Hepatocyte (in vitro differentiated cells): Measurements from ENCODE around the gene DCST1.

Experiments used
- EZH2 ChIP-seq: fragments of 200-600 bp; sonication (generic); IDR thresholded peaks from 2 replicates; pipeline ENCODE4 v1.6.1; 2016; ENCODE audit warnings: antibody characterized with exemption, mild to moderate bottlenecking, borderline replicate concordance
- TF ChIP-seq, protein P1 (sequence below): fragments of 200-600 bp; sonication (generic); IDR thresholded peaks from 2 replicates; pipeline ENCODE4 v1.5.1; 2016; ENCODE audit warnings: antibody characterized with exemption, mild to moderate bottlenecking; ENCODE audit not compliant: poor library complexity

DNA sequence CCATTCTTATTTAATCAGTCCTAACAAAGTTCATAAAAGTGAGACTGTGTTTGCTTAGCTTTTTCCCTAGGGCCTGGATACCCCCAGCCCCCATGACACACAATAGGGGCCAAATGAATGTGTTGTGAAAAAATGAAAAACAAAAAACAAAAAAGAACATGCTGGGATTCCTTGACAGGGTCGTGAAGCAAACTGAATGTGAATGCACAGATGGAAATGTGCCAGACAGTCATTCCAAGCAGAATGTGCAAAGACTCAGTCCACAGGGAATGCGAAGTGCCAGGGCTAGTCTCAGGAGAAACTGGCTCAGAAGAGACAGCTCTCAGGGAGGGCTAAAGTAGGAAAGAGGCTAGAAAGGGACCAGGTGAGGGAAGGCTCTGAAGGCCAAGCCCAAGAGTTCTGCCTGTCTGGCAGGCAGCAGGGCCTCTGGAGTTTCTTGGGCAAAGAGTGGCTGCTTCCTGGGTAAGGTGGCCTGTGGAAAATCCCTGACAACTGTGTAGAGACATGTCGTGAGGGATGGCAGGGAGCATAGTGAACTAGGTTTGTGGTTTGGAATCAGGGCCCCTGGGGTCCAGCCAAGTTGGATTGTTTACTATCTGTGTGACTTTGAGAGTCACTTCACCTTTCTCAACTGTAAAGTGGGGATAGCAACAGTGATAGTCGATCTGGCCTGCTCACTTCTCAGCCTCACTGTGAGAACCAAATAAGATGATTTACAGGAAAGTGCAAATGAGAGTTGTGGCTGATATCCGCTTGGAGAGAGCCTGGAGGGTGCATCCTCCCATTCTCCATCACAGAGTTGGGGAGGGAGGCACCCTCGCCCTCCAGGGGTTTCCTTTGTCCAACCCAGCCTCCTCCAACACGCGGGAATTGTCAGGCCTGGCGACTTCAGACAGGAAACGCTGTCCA lies 16.3 kb downstream of the DCST1 start:
- TF ChIP-seq, protein P1, sequence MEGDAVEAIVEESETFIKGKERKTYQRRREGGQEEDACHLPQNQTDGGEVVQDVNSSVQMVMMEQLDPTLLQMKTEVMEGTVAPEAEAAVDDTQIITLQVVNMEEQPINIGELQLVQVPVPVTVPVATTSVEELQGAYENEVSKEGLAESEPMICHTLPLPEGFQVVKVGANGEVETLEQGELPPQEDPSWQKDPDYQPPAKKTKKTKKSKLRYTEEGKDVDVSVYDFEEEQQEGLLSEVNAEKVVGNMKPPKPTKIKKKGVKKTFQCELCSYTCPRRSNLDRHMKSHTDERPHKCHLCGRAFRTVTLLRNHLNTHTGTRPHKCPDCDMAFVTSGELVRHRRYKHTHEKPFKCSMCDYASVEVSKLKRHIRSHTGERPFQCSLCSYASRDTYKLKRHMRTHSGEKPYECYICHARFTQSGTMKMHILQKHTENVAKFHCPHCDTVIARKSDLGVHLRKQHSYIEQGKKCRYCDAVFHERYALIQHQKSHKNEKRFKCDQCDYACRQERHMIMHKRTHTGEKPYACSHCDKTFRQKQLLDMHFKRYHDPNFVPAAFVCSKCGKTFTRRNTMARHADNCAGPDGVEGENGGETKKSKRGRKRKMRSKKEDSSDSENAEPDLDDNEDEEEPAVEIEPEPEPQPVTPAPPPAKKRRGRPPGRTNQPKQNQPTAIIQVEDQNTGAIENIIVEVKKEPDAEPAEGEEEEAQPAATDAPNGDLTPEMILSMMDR = no peak
- no peak for TF ChIP-seq EZH2
